ENCODE data around the gene IL4R.
"Not testable (repeated sequence)": the region's sequence is repeated elsewhere in the genome, so short reads cannot be mapped to it uniquely, and the experiment has no call there.

IL4R gene

DNA sequence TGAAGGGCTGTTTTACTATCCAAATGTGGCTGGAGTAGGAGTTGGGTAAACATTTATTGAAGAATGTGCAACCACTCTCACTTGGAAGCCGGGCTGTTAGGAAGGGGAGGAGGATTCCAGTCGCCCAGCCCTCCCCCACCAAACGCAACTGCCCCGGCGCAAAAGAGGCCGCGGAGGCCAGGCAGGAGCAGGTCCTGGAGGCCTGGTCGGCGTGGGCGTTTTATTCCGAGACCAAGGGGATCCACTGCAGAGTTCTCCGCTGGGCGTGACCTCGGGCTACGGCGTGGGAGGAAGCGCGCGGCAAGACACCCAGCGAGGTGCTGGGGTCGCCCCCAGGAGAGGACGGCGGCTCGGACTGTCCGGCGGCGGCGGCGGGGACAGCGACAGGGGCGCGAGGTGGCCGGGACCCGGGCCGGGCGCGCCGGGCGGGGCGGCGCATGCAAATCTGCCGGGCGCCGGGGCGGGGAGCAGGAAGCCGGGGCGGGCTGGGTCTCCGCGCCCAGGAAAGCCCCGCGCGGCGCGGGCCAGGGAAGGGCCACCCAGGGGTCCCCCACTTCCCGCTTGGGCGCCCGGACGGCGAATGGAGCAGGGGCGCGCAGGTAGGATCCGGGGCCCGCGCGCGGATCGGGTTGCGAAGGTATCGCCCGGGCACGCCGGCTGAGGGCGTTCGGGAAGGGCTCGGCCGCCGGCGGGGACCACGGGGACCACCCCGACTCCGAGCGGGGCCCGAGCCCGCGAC lies at the start of gene IL4R:
Gene IL4R, plus strand, starts transcription at position 553 of the 739 bp plus-strand sequence. CDS start 26,230 bp downstream, outside the sequence.
- DNase-seq, result peak; percentile 10

DNA sequence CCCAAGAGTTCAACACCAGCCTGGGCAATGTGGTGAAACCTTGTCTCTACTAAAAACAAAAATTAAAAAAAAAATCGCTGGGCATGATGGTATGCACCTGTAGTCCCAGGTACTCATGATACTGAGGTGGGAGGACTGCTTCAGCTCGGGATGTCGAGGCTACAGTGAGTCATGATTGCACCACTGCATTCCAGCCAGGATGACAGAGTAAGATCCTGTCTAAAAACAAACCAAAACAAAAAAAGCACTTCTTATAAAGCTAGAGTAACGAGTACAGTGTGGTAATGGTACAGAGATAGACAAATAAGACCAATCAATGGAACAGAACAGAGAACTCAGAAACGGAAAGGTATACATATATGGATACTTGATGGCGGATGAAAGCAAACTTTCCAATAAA lies 49.6 kb upstream of the IL4R start:
- DNase-seq, result no peak

DNA sequence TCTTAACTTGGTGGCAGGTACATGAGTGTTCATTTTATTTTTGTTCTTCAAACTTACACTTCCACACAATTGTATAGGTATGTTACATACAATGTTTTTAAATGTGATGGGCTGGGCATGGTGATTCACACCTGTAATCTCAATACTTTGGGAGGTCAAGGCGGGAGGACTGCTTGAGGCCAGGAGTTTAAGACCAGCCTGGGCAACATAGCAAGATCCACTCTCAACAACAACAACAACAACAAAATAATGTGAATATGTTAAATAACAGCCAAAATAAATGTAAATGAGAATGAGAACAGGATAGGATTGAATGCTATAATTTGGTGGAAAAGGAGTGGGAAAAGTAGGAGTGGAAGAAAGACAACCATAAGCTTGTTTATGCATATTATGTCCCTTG lies 47.8 kb upstream of the IL4R start:
- no peak for DNase-seq

DNA sequence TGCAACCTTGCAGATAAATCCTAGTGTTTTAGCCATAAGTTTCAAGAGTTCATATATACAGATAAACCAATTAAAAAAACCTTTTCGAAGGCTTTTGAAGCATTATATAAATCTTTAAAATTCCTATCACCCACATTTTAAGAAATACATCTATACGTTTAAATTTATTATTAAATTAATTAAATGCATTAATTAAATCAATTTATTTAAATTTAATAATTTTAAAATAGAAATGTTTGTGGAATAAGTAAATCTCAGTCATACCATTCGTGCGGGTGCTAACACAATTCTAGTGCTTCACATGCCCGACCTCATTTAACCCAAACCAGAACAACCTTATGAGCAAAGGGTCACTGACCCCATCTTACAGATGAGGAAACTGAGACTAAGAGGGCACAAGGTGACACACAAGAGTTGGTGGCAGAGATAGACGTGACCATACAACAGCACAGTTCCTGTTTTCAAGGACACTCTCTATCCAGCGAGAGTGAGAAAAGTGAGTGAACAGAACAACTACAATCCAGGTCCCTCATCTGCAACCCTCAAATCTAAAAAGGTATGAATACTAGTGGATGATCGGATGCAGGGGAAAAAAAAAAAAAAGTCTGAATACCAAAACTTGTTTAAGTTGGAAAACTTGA lies 46.6 kb upstream of the IL4R start:
- no peak for DNase-seq

DNA sequence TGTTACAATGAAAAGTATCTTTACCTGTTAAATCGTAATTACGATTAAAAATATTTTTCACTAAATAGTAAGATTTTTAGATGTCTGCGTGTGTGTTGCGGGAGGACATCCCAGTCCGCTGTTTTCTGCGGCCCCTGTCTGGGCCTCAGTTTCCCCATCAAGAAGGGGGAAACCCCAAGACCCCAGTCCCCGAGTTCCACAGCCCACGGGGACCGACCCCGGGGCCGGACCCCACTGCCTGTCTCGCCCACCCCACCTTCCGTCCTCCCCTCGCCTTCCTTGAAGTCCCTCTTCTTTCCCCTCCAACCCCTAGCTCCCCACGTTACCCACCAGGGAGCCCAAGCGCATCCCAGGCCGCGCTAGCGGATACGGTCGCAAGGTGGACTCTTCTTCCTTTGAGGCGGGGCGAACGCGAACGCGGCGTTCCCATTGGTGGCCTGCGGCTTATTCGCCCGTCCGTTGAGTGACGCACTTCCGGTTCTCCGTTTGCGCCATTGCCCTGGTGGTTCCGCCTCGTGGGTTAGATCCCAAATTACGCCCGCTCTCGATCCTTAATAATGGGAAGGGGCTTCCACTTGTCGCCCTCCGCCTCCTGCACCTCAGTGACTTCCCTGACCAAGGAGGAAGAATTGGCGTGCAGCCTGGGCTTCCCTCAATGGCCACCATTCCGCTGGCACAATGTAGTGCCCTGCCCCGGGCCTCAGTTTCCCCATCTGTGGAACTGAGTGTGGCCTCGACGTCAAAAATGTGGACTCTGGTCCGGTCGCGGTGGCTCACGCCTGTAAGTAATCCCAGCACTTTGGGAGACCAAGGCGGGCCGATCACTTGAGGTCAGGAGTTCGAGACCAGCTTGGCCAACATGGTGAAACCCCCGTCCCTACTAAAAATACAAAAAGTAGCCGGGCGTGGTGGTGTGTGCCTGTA lies 45.1 kb upstream of the IL4R start, which contains the start of gene NSMCE1:
Gene NSMCE1, minus strand, starts transcription at position 397 of the 924 bp plus-strand sequence. CDS start 11,202 bp downstream, outside the sequence.
- peak; percentile 95 for DNase-seq

DNA sequence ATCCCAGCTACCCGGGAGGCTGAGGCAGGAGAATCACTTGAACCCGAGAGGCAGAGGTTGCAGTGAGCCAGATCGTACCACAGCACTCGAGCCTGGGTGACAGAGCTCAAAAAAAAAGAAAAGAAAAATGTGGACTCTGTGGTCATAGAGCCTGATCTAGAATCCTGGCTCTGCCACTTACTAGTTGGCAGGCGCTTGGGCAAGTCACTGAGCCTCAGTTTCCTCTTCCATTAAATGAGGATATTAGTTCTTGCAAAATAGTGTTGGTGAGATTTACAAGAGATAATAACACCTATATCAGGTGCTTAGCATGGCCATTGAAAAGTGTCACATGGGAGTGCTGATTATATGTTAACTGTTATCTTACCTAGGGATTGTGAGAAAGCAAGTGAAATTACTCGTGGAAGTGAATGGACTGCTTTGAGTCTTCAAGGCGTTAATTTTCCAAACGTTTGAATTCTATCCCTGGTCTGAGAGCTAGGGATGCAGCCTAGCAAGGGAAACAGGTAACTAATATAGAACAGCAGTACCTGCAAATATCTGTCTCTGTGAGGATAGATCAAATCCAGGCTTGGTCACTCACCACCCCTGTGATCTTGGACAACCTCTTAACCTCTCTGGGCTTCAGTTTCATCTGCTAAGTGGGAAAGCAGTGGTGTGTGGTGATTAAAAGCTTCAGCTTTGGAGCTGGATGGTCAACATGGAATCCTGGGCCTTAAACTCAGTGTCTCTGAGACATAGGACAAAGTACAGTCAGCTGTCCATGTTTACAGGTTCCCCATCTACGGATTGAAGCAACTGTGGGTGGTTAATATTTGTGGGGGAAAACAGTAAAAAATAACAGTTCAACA lies 44.2 kb upstream of the IL4R start:
- DNase-seq, result no peak

DNA sequence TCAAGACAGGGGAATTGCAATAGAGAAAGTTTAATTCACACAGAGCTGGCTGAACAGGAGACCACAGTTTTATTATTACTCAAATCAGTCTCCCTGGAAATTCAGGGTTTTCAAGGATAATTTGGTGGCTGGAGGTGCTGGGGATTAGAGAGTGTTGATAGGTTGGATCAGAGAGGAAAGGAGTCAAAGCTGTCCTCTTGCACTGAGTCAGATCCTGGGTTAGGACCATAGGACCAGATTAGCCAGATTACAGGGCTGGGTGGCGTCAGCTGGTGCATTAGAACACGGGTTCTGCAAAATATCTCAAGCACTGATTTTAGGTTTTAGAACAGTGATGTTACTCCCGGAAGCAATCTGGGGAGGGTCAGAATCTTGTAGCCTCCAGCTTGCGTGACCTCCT lies 43.4 kb upstream of the IL4R start:
- DNase-seq, result no peak

DNA sequence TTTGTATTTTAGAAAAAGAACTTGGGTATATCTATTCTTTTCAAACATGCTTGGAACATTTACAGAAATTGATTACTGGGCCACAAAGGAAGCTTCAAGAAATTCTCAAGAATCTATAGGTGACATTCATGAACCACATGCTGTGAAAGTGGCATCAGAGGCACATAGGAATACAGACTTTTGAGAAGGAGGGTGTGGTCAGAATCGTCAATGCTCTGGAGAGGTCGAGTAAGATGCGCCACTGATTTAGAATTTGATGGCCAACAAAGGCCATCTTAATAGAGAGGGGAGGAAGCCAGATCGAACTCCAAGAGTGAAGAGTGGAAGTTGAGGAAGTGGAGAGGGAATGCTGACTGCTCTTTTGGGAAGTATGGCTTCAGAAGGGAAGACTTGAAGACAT lies 41.7 kb upstream of the IL4R start:
- no peak for DNase-seq

DNA sequence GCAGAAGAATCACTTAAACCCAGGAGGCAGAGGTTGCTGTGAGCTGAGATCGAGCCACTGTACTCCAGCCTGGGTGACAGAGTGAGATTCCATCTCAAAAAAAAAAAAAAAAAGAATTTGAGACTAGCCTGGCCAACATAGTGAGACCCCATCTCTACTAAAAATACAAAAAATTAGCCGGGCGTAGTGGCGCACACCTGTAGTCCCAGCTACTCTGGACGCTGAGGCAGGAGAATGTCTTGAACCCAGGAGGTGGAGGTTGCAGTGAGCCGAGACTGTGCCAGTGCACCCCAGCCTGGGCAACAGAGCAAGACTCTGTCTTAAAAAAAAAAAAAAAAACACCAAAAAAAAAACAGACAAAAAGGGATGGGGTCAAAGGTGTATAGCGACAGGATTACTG lies 41.1 kb upstream of the IL4R start:
- not testable (repeated sequence) for DNase-seq

DNA sequence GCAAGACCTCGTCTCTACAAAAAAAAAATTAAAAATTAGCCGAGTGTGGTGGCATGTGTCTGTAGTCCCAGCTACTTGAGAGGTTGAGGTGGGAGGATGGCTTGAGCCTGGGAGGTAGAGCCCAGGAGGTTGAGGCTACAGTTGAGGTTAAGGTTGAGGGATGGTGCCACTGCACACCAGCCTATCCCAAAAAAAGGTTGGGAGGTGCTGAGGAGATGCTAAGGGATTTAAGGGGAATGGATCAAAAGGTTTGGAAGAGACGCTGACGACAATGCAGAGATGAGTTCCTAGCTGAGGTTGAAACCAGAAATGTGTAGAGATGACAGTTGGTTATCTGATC lies 40.5 kb upstream of the IL4R start:
- no peak for DNase-seq

DNA sequence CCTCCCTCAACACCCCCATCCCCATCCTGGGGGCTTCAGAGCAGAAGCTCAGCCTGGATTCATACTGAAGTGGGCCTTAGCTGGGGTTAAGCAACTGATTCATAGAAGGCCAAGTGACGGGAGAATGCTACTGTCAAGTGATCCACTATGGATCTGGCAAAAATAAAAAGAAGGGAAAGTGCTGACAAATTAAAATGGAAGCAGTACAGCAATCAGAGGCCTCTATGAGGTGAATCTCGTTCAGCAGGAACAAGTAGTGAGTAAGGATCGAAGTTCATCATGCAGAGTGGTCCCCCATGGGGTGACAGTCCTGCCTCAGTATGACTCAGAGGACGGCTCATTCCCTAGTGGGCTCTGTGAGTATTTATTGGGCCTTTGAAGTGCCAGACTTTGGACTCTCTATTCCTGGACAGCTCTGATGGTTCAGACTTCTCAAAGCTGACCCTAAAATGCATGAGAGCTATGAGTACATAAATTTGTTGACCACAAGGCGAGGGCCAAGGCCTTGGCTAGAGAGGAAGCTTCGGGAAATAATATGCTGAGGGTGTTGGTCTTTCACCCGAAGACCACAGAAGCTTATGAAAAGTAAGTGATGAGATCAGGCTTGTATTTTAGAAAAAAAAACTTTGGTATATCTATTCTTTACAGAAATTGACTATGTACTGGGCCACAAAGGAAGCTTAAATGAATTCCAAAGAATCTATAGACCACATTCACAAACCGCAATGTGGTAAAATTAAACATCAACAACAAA lies 39.9 kb upstream of the IL4R start:
- DNase-seq, result no peak

DNA sequence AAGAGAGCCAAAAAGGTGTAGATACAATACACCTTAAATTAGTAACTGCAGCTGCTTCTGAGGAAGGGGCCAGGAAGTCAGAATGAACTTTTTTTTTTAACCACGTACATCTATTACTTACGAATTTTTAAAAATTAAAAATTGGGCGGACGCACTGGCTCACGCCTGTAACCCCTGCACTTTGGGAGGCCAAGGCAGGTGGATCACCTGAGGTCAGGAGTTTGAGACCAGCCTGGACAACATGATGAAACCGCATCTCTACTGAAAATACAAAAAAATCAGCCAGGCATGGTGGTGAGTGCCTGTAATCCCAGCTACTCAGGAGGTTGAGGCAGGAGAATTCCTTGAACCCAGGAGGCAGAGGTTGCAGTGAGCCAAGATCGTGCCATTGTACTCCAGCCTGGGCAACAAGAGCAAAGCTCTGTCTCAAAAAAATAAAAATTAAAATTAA lies 39.3 kb upstream of the IL4R start:
- DNase-seq, result not testable (repeated sequence)

DNA sequence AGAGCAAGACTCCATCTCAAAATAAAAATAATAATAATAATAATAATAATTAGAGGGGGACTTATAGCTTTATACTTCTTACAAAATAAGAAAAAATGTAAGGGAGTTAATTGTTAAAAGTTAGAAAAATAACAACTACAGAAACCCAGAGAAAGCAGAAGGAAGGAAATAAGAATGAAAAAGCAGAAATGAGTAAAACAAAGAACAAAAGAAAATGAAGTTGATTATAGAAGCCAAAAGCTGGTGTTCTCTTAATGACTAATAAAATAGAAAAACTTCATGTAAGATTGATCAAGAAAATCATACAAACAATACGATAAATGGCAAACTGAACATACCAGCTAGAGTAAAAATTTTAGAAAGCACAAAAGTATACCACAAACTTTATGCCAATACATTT lies 38.4 kb upstream of the IL4R start:
- no peak for DNase-seq

DNA sequence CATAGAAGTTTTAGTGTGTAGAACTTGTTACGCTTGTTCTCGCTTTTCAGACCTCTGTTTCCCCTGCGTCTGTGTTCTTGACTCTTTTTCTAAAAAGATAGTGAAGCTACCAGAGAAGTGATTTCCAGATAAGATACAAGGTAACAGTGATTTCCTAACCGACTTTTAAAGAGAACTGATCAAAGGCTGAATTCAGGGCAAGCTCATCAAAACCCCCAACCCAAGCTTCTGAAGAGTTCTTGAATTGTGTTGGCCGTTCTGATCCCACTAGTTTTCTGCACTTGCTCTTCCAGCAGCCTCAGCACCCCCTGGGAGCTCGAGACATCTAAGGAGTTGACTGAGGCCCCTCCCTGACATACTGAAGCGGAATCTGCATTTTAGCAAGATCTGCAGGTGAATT lies 32.5 kb upstream of the IL4R start:
- DNase-seq, result no peak

DNA sequence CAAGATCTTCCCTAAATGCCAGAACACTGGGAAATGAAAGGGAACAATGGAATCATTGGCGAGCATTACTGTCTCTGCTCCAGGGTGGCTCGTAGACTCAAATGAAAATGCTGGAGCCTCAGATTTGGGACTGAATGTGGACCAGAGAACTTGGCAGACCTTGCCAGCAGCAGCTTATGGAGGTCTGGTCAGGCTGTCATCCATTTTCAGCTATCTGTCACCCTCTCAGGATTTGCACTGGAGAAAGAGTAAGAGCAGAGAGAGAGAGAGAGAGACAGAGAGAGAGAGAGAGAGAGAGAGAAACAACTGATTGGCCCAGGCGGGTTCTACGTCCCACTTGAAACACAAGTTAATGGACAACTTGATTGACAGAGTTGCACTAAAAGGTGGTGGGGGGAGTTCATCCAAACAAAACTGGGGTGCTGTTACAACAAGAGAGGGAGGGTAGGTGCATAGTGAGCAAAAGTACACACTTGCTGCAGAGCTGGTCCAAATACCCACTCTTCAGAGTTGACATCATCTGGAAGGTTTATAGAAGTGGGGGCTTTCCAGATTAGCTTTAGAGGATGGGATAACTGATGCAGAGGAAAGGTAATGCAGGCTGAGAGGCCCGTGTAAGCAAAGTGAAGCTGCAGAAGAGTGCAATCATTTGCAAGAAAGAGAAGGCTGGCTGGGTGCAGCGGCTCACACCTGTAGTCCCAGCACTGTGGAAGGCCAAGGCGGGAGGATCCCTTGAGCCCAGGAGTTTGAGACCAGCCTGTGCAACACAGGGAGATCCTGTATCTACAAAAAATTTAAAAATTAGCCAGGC lies 28.7 kb upstream of the IL4R start:
- no peak for DNase-seq

DNA sequence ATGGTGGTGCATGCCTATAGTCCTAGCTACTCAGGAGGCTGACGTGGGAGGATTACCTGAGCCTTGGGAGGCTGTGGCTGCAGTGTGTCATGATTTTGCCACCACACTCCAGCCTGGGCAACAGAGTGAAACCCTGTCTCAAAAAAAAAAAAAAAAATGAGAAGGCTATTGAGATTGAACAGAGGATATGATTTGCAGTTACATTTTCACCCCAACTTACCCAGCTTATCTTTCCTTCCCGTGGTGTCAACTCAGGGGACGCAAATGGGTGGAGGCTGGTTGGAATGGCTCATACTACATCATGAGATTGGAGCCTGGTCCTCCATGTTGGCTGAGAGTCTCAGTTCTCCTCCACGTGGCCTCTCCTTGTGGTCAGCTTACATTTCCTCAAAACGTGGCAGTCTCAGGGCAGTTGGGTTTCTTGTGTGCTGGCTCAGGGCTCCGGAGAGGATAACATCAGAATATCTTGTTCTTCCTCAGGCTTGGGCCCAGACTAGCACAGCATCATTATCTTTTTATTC lies 28.0 kb upstream of the IL4R start:
- DNase-seq, result no peak

DNA sequence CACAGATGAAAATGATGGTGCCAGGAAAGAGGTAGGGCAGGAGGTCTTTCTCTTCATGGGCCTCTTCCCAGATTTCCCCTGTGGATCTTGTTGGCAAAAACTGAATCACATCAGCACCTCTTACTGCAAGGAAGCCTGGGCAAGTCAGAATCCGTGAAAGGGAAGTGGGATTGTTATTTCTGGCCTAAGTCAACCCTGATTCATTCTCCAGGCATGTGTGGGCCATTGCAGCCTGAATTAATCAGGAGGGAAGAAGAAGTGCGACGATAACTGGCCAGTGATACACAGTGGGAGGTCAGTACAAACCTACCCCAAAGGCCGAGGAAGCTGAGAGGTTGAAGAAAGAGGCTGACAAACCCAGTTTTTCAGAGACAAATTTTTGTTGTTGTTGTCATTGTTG lies 27.3 kb upstream of the IL4R start:
- DNase-seq, result no peak

DNA sequence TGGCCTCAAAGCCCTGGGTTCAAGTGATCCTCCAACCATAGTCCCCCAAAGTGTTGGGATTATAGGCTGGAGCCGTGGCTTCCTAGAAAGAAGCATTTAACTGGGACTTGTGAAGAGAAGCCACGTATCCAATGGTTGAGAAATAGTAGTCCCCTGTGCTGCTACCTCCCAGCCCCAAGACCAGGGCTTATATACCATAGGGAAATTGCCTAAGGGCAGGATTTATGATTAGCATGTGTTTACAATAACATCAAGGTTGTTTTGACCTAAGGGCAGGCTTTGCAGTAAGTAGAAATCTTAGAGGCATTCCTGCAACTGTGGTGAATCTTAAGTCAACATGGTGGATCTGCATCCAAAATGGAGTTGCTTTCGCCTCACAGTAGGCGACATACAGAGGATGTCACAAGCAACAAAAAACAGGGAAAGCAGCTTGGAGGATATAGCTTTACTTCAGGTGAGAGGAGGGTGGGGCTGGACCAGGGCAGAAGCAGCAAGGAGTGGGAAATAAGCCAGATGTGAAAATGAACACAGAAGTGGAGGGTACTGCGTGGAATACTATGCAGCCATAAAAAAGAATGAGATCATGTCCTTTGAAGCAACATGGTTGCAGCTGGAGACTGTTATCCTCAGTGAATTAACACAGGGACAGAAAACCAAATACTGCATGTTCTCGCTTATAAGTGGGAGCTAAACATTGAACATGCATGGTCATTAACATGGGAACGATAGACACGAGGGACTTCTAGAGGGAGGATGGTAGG lies 26.5 kb upstream of the IL4R start:
- DNase-seq, result no peak

DNA sequence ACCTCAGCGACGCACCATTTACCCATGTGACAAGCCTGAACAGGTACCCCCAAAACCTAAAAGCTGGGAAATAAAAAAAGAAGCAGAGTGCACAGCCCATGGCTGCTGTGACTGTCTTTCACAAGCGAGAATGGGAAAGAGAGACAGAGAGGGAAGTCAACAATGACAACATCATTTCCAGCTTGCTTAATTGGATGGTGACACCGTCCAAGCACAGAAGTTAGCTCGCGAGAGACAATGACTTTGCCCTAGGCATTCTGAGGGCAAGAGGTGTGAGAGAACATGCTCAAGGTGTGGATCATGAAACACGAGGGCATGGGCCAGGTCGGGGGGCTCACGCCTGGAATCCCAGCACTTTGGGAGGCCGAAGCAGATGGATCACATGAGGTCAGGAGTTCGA lies 25.9 kb upstream of the IL4R start:
- DNase-seq, result no peak

DNA sequence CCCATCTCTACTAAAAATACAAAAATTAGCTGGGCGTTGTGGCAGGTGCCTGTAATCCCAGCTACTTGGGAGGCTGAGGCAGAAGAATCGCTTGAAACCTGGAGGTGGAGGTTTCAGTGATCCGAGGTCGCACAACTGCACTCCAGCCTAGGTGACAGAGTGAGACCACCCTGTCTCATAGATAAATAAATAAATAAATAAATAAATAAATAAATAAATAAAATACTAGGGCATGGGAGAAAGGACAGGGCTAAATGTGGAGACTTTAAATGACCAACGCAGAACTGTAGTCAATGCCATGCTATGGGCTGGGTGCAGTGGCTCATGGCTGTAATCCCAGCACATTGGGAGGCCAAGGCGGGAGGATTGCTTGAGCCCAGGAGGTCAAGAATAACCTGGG lies 25.5 kb upstream of the IL4R start:
- DNase-seq, result not testable (repeated sequence)

Measured in NCI-H69 (cell line).